Measurements from ENCODE around the gene ZNF253. TPM values are rescaled to one million over a fixed set of nuclear protein-coding genes. Genes with fewer than 3 reads are reported as not detected.

Gene ZNF253
- total and polyA plus RNA-seq, 2 of the 13 experiments (the other 11 are each of a cell fraction or from before 2014, with no cell fraction given) = 3.5 to 10.6 TPM

GRCh38 chr19:19865750-19866610, at the start of gene ZNF253 (continued):
- TF ChIP-seq ZNF567 (CRISPR knock-in tag; IDR thresholded peaks at IDR 0.05; ENCODE audit: borderline replicate concordance) (no peak), ZHX1 (CRISPR knock-in tag; IDR thresholded peaks at IDR 0.05; ENCODE audit: low read depth) (0 out of 2 replicates have a peak, but pooled peaks have one; percentile 58), HMGA1 (CRISPR knock-in tag; conservative IDR thresholded peaks at IDR 0.05) (no peak), JDP2 (CRISPR knock-in tag; IDR thresholded peaks at IDR 0.05; ENCODE audit: borderline replicate concordance) (no peak), ZNF556 (CRISPR knock-in tag; IDR thresholded peaks at IDR 0.05; ENCODE audit: borderline replicate concordance) (peak; percentile 55; the same call in 1 of the 2 replicates), HINFP (CRISPR knock-in tag; IDR thresholded peaks at IDR 0.05; ENCODE audit: low read depth) (peak; percentile 85; the same call in 1 of the 2 replicates), HHEX (CRISPR knock-in tag; IDR thresholded peaks at IDR 0.05) (no peak), NFRKB (IDR thresholded peaks at IDR 0.05) (peak; percentile 47; the same call in 1 of the 2 replicates), ATF3 (CRISPR knock-in tag; IDR thresholded peaks at IDR 0.05) (no peak), ZNF256 (CRISPR knock-in tag; conservative IDR thresholded peaks at IDR 0.05) (no peak), PLRG1 (conservative IDR thresholded peaks at IDR 0.05) (no peak), SIX1 (CRISPR knock-in tag; IDR thresholded peaks at IDR 0.05; ENCODE audit: borderline replicate concordance) (no peak), FOXK1 (CRISPR knock-in tag; IDR thresholded peaks at IDR 0.05; ENCODE audit: borderline replicate concordance, low read depth) (peak; percentile 72; the same call in 1 of the 2 replicates), SATB2 (CRISPR knock-in tag; IDR thresholded peaks at IDR 0.05) (no peak), HOMEZ (CRISPR knock-in tag; IDR thresholded peaks at IDR 0.05; ENCODE audit: low read depth) (peak; percentile 49; the same call in 1 of the 2 replicates), ZNF383 (CRISPR knock-in tag; IDR thresholded peaks at IDR 0.05; ENCODE audit: borderline replicate concordance) (0 out of 2 replicates have a peak, but pooled peaks have one; percentile 48), MXD4 (CRISPR knock-in tag; IDR thresholded peaks at IDR 0.05) (peak; percentile 70), ZNF850 (CRISPR knock-in tag; conservative IDR thresholded peaks at IDR 0.05) (no peak), ZNF251 (CRISPR knock-in tag; IDR thresholded peaks at IDR 0.05) (no peak), ZMYM3 (CRISPR knock-in tag; IDR thresholded peaks at IDR 0.05) (no peak), IRX3 (CRISPR knock-in tag; IDR thresholded peaks at IDR 0.05; ENCODE audit: borderline replicate concordance, low read depth) (no peak), ZNF773 (CRISPR knock-in tag; IDR thresholded peaks at IDR 0.05; ENCODE audit: borderline replicate concordance) (no peak), SETDB1 (CRISPR knock-in tag; IDR thresholded peaks at IDR 0.05; ENCODE audit: borderline replicate concordance) (no peak), JUN (CRISPR knock-in tag; IDR thresholded peaks at IDR 0.05) (peak; percentile 35; the same call in 1 of the 2 replicates), ZNF562 (CRISPR knock-in tag; IDR thresholded peaks at IDR 0.05; ENCODE audit: borderline replicate concordance) (no peak)

Data from HepG2 (cell line).